HG02623 (cell line): ENCODE results near the gene PKLR.

Experiments
- ATAC-seq: cut with Tn5 transposase; IDR thresholded peaks from one replicate; pipeline ENCODE4 v1.9.1; 2021; ENCODE audit warnings: moderate library complexity; ENCODE audit not compliant: unreplicated experiment

Gene PKLR

GRCh38 chr1:155285631-155286044 is 15.6 kb downstream of the PKLR start:
- ATAC-seq: no peak

GRCh38 chr1:155285063-155285462 is 16.2 kb downstream of the PKLR start:
- no peak for ATAC-seq

- ATAC-seq: no peak
Observed at GRCh38 chr1:155284476-155284875, 16.8 kb downstream of the PKLR start.

GRCh38 chr1:155282488-155283091 is 18.6 kb downstream of the PKLR start:
- ATAC-seq: no peak

GRCh38 chr1:155279268-155279667 is 22.0 kb downstream of the PKLR start:
- ATAC-seq: no peak

GRCh38 chr1:155278689-155279160 is 22.5 kb downstream of the PKLR start:
- no peak for ATAC-seq

- no peak for ATAC-seq
Observed at GRCh38 chr1:155277902-155278688, 23.1 kb downstream of the PKLR start.

GRCh38 chr1:155277070-155277901 is 24.0 kb downstream of the PKLR start, which contains the start of gene HCN3:
HCN3 (plus strand) TSS chr1:155277463; CDS start chr1:155277591, 128 bp downstream.
- ATAC-seq: peak; percentile 59

- peak; percentile 68 for ATAC-seq
Observed at GRCh38 chr1:155273343-155274245, 27.6 kb downstream of the PKLR start, which contains the start of gene CLK2. CLK2 (minus strand) TSS chr1:155273504; CDS start chr1:155270977, 2,527 bp downstream.

- peak; percentile 25 for ATAC-seq
Observed at GRCh38 chr1:155272466-155273342, 28.5 kb downstream of the PKLR start.

- no peak for ATAC-seq
Observed at GRCh38 chr1:155269381-155269780, 31.9 kb downstream of the PKLR start.

- ATAC-seq: no peak
Observed at GRCh38 chr1:155268630-155269029, 32.6 kb downstream of the PKLR start.

GRCh38 chr1:155267373-155267772 is 33.9 kb downstream of the PKLR start:
- no peak for ATAC-seq

- no peak for ATAC-seq
Observed at GRCh38 chr1:155266553-155266952, 34.7 kb downstream of the PKLR start.

- ATAC-seq: no peak
Observed at GRCh38 chr1:155263067-155263466, 38.2 kb downstream of the PKLR start.

GRCh38 chr1:155261852-155262673 is 39.2 kb downstream of the PKLR start, which contains the start of gene SCAMP3:
SCAMP3 (minus strand) TSS chr1:155262360; CDS start chr1:155262151, 209 bp downstream.
- peak; percentile 91 for ATAC-seq

- no peak for ATAC-seq
Observed at GRCh38 chr1:155261493-155261851, 39.8 kb downstream of the PKLR start.

GRCh38 chr1:155260276-155260675 is 41.0 kb downstream of the PKLR start:
- no peak for ATAC-seq
